Kidney epithelial cell (primary cell): ENCODE measurements around the gene BASP1. TPM values are rescaled to one million over a fixed set of nuclear protein-coding genes. Genes with fewer than 3 reads are reported as not detected.

Experiments
- DNase-seq: peaks from one replicate; pipeline ENCODE4 v3.0.0-alpha.2; 2010; ENCODE audit warnings: low read depth
- H3K27me3 ChIP-seq: 2 replicates; pipeline ENCODE4 v1.6.0; 2011; ENCODE audit warnings: low read length; ENCODE audit not compliant: control insufficient read depth, insufficient read depth
- H3K36me3 ChIP-seq: 2 replicates; pipeline ENCODE4 v1.5.1; 2011; ENCODE audit warnings: low read length; ENCODE audit not compliant: control insufficient read depth, insufficient read depth
- H3K4me3 ChIP-seq: 2 replicates; pipeline ENCODE4 v1.5.1; 2011; ENCODE audit warnings: low read depth, mild to moderate bottlenecking, control low read depth, low read length
- total RNA-seq: library from RNA; depleted of rRNA; stranded (reverse); fragments of >200 nt; gene quantifications from 2 replicates; pipeline ENCODE4 v1.2.3, GENCODE V29; 2015
- TF ChIP-seq, protein P1 (sequence below): IDR thresholded peaks from 2 replicates; pipeline ENCODE4 v1.5.1; 2011; ENCODE audit warnings: mild to moderate bottlenecking, moderate library complexity, low read length, control low read depth, inconsistent platforms; ENCODE audit not compliant: insufficient read depth, poor library complexity, severe bottlenecking

Gene BASP1
- total RNA-seq, 1 donor from 2014 or later: 120 TPM

GRCh38 chr5:17218353-17219005, 1.0 kb downstream of the BASP1 start:
- peak overlapping the region; percentile 70 for H3K4me3 ChIP-seq
- DNase-seq: no peak
- TF ChIP-seq, protein P1, sequence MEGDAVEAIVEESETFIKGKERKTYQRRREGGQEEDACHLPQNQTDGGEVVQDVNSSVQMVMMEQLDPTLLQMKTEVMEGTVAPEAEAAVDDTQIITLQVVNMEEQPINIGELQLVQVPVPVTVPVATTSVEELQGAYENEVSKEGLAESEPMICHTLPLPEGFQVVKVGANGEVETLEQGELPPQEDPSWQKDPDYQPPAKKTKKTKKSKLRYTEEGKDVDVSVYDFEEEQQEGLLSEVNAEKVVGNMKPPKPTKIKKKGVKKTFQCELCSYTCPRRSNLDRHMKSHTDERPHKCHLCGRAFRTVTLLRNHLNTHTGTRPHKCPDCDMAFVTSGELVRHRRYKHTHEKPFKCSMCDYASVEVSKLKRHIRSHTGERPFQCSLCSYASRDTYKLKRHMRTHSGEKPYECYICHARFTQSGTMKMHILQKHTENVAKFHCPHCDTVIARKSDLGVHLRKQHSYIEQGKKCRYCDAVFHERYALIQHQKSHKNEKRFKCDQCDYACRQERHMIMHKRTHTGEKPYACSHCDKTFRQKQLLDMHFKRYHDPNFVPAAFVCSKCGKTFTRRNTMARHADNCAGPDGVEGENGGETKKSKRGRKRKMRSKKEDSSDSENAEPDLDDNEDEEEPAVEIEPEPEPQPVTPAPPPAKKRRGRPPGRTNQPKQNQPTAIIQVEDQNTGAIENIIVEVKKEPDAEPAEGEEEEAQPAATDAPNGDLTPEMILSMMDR: no peak
- H3K27me3 ChIP-seq: no peaks in the 10 kb centered on the region
- H3K36me3 ChIP-seq: no peaks in the 10 kb centered on the region

DNA sequence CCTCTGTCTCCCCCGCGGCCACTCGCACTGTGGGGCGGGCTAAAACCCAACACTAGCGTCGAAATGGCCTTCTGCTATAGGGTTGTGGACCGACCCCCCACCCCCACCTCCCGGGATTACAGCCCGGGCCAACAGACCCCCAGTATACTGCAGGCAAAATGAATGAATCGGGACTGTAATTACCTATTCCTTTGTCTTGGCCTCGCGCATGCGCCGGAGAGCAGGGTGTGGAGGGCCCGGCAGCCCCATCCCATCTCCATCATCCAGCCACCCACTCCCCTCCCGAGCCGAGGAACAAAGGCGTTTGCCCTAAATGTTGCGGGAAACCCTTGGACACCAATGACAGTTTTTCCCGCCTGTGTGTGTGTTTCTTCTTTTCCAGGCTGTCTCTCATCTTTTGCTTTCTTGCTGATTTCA, 1.6 kb downstream of the BASP1 start:
- H3K36me3 ChIP-seq: no peaks in the 10 kb centered on the region
- H3K27me3 ChIP-seq: no peaks in the 10 kb centered on the region
- TF ChIP-seq, protein P1: no peak
- DNase-seq: no peak
- H3K4me3 ChIP-seq: peak overlapping the region; percentile 70

DNA sequence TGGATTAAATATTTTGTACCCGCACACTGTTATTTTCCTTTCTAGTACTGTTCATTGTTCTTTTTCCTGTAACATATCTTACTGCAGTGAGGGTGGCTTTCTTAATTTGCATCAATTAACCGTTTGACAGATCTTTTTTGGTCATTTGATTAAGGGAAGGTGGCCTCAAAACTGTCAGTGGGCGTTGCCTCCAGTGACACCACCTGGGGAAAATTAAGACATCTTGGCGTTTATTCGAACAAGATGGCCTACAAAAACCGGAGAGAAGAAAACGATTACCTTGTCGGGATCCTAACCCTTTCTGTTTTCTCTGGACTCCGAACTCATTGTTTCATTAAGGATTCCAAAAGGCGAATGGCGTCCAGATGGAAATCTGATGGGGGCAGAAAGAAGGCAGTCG, 2.0 kb downstream of the BASP1 start:
- no peaks in the 10 kb centered on the region for H3K36me3 ChIP-seq
- DNase-seq: no peak
- TF ChIP-seq, protein P1: no peak
- peak overlapping the region; percentile 70 for H3K4me3 ChIP-seq
- H3K27me3 ChIP-seq: no peaks in the 10 kb centered on the region

DNA sequence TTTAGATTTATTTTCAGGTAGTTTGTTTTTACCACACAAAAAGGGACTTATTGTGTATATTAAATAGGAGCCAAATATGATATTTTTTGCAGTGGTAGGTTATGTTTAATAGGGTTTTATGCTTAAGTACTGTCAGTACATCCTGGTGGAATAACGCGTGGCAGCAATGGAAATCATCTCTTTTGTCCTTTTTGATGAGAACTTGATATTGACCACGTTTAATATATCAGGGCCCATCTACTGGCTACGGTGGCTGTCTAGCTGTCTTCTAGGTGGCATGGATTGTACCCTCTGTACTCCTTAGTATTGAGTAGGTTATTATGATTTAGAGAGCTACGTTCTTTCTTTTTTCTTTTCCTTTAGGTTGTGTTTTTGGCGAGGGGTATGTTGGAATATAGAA, 2.6 kb downstream of the BASP1 start:
- TF ChIP-seq, protein P1: no peak
- DNase-seq: no peak
- no peaks in the 10 kb centered on the region for H3K36me3 ChIP-seq
- H3K4me3 ChIP-seq: no peak overlapping the region
- no peaks in the 10 kb centered on the region for H3K27me3 ChIP-seq

DNA sequence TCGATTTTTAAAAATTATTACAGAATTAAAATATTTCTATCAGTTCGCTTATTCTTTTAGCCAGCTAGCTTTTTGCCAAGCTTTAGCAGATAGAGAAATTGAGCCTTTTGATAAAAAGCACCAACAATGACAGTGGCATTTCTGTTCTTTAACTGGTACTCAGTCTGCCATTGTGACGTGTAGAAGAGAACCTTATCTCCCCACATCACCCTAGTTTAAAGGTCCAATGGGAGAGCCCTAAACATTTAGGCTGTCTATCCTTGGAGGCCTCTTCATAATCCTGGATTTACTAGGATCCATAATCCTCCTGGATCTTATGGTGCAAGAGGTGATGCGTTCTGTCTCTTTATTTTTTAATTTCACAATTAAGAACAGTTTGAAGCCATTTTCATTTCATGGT, 3.0 kb downstream of the BASP1 start:
- H3K27me3 ChIP-seq: no peaks in the 10 kb centered on the region
- no peak for DNase-seq
- H3K4me3 ChIP-seq: no peak overlapping the region
- TF ChIP-seq, protein P1: no peak
- no peaks in the 10 kb centered on the region for H3K36me3 ChIP-seq

DNA sequence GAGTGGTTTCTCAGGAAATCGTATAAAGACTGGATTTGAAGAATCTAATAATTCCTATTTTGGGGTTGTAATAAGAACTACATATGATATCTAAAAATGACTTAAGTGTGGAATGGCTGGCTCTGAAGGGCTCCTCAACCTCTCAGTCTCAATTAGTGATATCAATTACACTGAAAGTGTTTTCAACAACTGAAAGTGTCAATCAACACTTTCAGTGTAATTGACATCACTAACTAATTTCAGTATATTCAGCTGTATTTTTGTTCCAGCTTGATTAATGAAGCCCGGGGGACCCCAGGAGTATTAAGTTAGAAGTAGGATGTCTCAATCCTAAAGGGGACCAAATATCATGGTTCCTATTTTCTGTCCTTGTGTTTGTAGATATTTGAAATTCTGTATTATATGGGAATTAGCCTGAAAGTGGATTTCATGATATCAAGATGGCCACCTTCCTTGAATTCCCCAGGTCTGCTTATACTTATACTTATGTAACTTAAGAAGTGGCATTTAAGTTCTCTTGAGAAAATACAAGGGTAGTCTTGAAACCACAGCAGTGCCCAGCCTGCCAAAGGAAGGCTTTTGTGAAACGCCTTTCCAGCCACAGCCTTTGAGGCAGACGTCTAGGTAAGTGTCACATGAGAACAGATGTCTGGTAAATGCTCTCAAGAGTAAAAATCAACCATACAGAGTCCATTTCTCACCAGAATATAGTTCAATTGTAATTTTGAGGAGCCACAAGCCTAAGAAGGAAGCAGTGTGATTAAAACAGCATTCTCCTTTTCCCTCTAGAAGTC, 4.6 kb downstream of the BASP1 start:
- no peaks in the 10 kb centered on the region for H3K36me3 ChIP-seq
- H3K27me3 ChIP-seq: no peaks in the 10 kb centered on the region
- TF ChIP-seq, protein P1: no peak
- no peak for DNase-seq
- no peak overlapping the region for H3K4me3 ChIP-seq
